Liver (tissue), 9 donors: Measurements from ENCODE around the gene CDKN1A. TPM values are rescaled to one million over a fixed set of nuclear protein-coding genes. Genes with fewer than 3 reads are reported as not detected.

Experiments
- DNase-seq: peaks from one replicate; pipeline ENCODE4 v3.0.0-alpha.2; 2017; ENCODE audit warnings: low spot score
- H3K27ac ChIP-seq, 2 donors: one replicate each; pipeline ENCODE4 v1.7.0; 2013; ENCODE audit warnings: inconsistent platforms in 2 of 2, low read length in 2 of 2, control low read depth in 1 of 2, low read depth in 1 of 2, mild to moderate bottlenecking in 1 of 2
- H3K27me3 ChIP-seq, 4 donors: one replicate each; pipeline versions ENCODE4 v1.6.1 to v1.7.0; 2013; ENCODE audit warnings: low read length in 3 of 4, inconsistent platforms in 1 of 4, mild to moderate bottlenecking in 1 of 4, moderate library complexity in 1 of 4; ENCODE audit not compliant: control insufficient read depth in 4 of 4, insufficient read depth in 4 of 4
- H3K36me3 ChIP-seq, 4 donors: one replicate each; pipeline versions ENCODE4 v1.6.1 to v1.7.0; 2013; ENCODE audit warnings: low read length in 3 of 4, mild to moderate bottlenecking in 3 of 4, low read depth in 1 of 4, moderate library complexity in 1 of 4; ENCODE audit not compliant: control insufficient read depth in 4 of 4, insufficient read depth in 3 of 4
- H3K4me1 ChIP-seq, 4 donors: one replicate each; pipeline versions ENCODE4 v1.6.1 to v1.7.0; 2013; ENCODE audit warnings: low read length in 3 of 4, mild to moderate bottlenecking in 3 of 4, moderate library complexity in 1 of 4; ENCODE audit not compliant: control insufficient read depth in 4 of 4, insufficient read depth in 4 of 4
- H3K4me3 ChIP-seq, 3 donors: one replicate each; pipeline versions ENCODE4 v1.6.1 to v1.7.0; 2013; ENCODE audit warnings: low read length in 3 of 3, control low read depth in 1 of 3, low read depth in 1 of 3, mild to moderate bottlenecking in 1 of 3
- H3K9ac ChIP-seq, 2 donors: one replicate each; pipeline ENCODE4 v1.7.0; 2013; ENCODE audit warnings: low read length in 2 of 2, mild to moderate bottlenecking in 2 of 2, moderate library complexity in 2 of 2, control low read depth in 1 of 2, low read depth in 1 of 2
- H3K9me3 ChIP-seq, 4 donors: one replicate each; pipeline versions ENCODE4 v1.6.1 to v1.7.0; 2013; ENCODE audit warnings: low read length in 3 of 4; ENCODE audit not compliant: control insufficient read depth in 4 of 4
- ATF3 ChIP-seq: IDR thresholded peaks from 2 replicates; pipeline ENCODE4 v1.6.1; 2016; ENCODE audit warnings: antibody characterized with exemption
- EGR1 ChIP-seq, 2 donors: IDR thresholded peaks; 2 replicates each; pipeline ENCODE4 v1.6.1; 2016 to 2018; ENCODE audit warnings: antibody characterized with exemption in 2 of 2, low read depth in 2 of 2
- FOXA1 ChIP-seq: IDR thresholded peaks from 2 replicates; pipeline ENCODE4 v1.6.1; 2016; ENCODE audit warnings: antibody characterized with exemption
- FOXA2 ChIP-seq: IDR thresholded peaks from 2 replicates; pipeline ENCODE4 v1.6.1; 2016; ENCODE audit warnings: antibody characterized with exemption
- GABPA ChIP-seq, 2 donors: IDR thresholded peaks in 1 of 2; conservative IDR thresholded peaks in 1 of 2; 2 replicates each; pipeline ENCODE4 v1.6.1; 2016; ENCODE audit warnings: antibody characterized with exemption in 2 of 2, mild to moderate bottlenecking in 1 of 2, moderate library complexity in 1 of 2
- HNF4G ChIP-seq: IDR thresholded peaks from 2 replicates; pipeline ENCODE4 v1.6.1; 2016; ENCODE audit warnings: antibody characterized with exemption
- JUND ChIP-seq, 2 donors: IDR thresholded peaks; 2 replicates each; pipeline ENCODE4 v1.6.1; 2016; ENCODE audit warnings: antibody characterized with exemption in 2 of 2
- MAX ChIP-seq: IDR thresholded peaks from 2 replicates; pipeline ENCODE4 v1.6.1; 2016; ENCODE audit warnings: antibody characterized with exemption
- NR2F2 ChIP-seq: IDR thresholded peaks from 2 replicates; pipeline ENCODE4 v1.6.1; 2016; ENCODE audit warnings: antibody characterized with exemption
- RAD21 ChIP-seq, 2 donors: IDR thresholded peaks; 2 replicates each; pipeline ENCODE4 v1.6.1; 2016; ENCODE audit warnings: antibody characterized with exemption in 2 of 2, mild to moderate bottlenecking in 2 of 2
- SP1 ChIP-seq: IDR thresholded peaks from 2 replicates; pipeline ENCODE4 v1.6.1; 2018; ENCODE audit warnings: antibody characterized with exemption, mild to moderate bottlenecking
- TAF1 ChIP-seq: conservative IDR thresholded peaks from 2 replicates; pipeline ENCODE4 v1.6.1; 2016; ENCODE audit warnings: antibody characterized with exemption, mild to moderate bottlenecking
- YY1 ChIP-seq: IDR thresholded peaks from 2 replicates; pipeline ENCODE4 v1.6.1; 2016; ENCODE audit warnings: antibody characterized with exemption, mild to moderate bottlenecking
- ZBTB33 ChIP-seq: IDR thresholded peaks from 2 replicates; pipeline ENCODE4 v1.6.1; 2016; ENCODE audit warnings: antibody characterized with exemption
- WGBS: extraction: QIAGEN DNeasy Blood & Tissue Kit; methylation state at CpG from one replicate; pipeline ENCODE4 v1.1.7; 2013; 5-methylcytosine and 5-hydroxymethylcytosine counted together
- polyA plus RNA-seq, 2 donors: library from polyadenylated mRNA; stranded (reverse) in 1 of 2; unstranded in 1 of 2; fragments of 200-250 nt in 1 of 2; fragments of >200 nt in 1 of 2; fragmentation: Nextera tagmentation in 1 of 2; extraction: Ambion mirVana in 1 of 2; gene quantifications; one replicate each; pipeline versions ENCODE4 v1.2.1 to v1.2.3, GENCODE V29; 2013 to 2015
- total RNA-seq, 2 donors: library from RNA; depleted of rRNA; stranded (reverse); fragments of >200 nt; gene quantifications; one replicate each; pipeline ENCODE4 v1.2.3, GENCODE V29; 2014
- TF ChIP-seq, protein P1 (sequence below): IDR thresholded peaks from 2 replicates; pipeline ENCODE4 v1.6.1; 2016; ENCODE audit warnings: antibody characterized with exemption, mild to moderate bottlenecking
- donor health status: healthy.
- donor health status: healthy.
- donor health status: healthy.
- donor health status: healthy.
- donor health status: healthy.

The CDKN1A gene
- total and polyA plus RNA-seq, 4 donors = 3.2 to 41.7 (median 20.5) TPM

DNA sequence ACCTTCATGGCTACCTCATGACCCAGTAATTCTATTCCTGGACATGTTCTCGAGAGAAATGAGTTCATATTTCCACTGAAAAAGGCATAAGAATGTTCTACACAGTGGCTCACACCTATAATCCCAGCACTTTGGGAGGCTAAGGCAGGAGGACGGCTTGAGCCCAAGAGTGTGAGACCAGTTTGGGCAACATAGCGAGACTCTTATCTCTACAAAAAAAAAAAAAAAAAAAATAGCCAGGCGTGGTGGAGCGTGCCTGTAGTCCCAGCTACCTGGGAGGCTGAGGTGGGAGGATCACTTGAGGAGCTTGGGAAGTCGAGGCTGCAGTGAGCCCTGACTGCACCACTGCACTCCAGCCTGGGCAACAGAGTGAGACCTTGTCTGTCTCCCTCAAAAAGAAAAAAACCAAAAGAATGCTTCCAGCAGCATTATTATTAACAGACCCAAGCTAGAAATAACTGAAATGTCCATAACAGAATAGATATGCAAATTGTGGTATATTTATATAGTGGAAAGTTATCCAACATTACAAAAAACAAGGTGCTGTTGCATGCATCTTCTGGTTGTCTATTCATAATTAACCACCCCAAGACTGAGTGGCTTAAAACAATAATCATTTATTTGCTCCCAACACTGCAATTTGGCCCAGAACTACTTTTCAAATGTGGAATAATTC is 9.7 kb downstream of the CDKN1A start:
- Histone ChIP-seq H3K27ac (no peak overlapping the region), H3K9ac (no peak overlapping the region), H3K4me1 (peaks cover 3 to 16% (median 9%) of the 10 kb centered on the region in 4 donors), H3K9me3 (no peaks in the 10 kb centered on the region), H3K36me3 (peaks cover 14 to 31% (median 22%) of the 10 kb centered on the region in 4 donors), H3K4me3 (no peak overlapping the region), H3K27me3 (peaks cover 0 to 5% (median 0%) of the 10 kb centered on the region in 4 donors)
- 92% methylated on average over 6 of the region's 6 CpGs for WGBS
- DNase-seq = no peak
- TF ChIP-seq TAF1 (no peak), JUND (IDR thresholded peaks at IDR 0.05) (no peak), MAX (no peak), RAD21 (IDR thresholded peaks at IDR 0.05) (no peak)

DNA sequence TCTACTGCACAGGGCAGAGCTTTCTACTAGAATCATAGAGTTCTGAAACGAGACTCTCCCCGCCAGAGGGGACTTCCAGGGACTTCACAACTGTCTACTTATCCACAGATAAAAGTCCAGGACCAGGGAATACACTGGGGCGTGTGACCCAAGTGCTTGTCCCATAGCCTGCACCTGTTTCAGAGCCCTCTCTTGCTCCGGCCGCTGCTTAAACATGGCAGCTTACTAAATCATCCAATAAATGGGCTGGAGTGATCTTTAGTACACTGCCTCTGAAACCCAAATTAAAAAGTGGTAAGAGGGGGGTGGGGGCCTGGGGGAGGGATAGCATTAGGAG is 10.2 kb downstream of the CDKN1A start:
- H3K9me3 ChIP-seq = no peaks in the 10 kb centered on the region
- no peak for TF ChIP-seq MAX
- TF ChIP-seq TAF1 = no peak
- no peak for TF ChIP-seq SP1
- TF ChIP-seq FOXA2 = no peak
- TF ChIP-seq, protein P1, sequence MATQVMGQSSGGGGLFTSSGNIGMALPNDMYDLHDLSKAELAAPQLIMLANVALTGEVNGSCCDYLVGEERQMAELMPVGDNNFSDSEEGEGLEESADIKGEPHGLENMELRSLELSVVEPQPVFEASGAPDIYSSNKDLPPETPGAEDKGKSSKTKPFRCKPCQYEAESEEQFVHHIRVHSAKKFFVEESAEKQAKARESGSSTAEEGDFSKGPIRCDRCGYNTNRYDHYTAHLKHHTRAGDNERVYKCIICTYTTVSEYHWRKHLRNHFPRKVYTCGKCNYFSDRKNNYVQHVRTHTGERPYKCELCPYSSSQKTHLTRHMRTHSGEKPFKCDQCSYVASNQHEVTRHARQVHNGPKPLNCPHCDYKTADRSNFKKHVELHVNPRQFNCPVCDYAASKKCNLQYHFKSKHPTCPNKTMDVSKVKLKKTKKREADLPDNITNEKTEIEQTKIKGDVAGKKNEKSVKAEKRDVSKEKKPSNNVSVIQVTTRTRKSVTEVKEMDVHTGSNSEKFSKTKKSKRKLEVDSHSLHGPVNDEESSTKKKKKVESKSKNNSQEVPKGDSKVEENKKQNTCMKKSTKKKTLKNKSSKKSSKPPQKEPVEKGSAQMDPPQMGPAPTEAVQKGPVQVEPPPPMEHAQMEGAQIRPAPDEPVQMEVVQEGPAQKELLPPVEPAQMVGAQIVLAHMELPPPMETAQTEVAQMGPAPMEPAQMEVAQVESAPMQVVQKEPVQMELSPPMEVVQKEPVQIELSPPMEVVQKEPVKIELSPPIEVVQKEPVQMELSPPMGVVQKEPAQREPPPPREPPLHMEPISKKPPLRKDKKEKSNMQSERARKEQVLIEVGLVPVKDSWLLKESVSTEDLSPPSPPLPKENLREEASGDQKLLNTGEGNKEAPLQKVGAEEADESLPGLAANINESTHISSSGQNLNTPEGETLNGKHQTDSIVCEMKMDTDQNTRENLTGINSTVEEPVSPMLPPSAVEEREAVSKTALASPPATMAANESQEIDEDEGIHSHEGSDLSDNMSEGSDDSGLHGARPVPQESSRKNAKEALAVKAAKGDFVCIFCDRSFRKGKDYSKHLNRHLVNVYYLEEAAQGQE = no peak
- no peak for TF ChIP-seq ZBTB33
- no peak for TF ChIP-seq HNF4G
- no peak for TF ChIP-seq NR2F2
- no peak for TF ChIP-seq YY1
- TF ChIP-seq EGR1 (IDR thresholded peaks at IDR 0.05; ENCODE audit: low read depth in 2 of 2) = no peak
- no peak for TF ChIP-seq ATF3
- no peak for TF ChIP-seq GABPA (IDR thresholded peaks at IDR 0.05 in 1 of 2, conservative IDR thresholded peaks at IDR 0.05 in 1 of 2)
- no peak for TF ChIP-seq JUND (IDR thresholded peaks at IDR 0.05)
- TF ChIP-seq FOXA1 = no peak
- TF ChIP-seq RAD21 (IDR thresholded peaks at IDR 0.05) = no peak
- 88% methylated on average over 5 of the region's 5 CpGs for WGBS
- no peak for DNase-seq
- H3K4me1 ChIP-seq = peaks cover 0 to 11% (median 6%) of the 10 kb centered on the region in 4 donors
- peaks cover 14 to 31% (median 22%) of the 10 kb centered on the region in 4 donors for H3K36me3 ChIP-seq
- H3K27me3 ChIP-seq = peaks cover 0 to 5% (median 0%) of the 10 kb centered on the region in 4 donors
- no peak overlapping the region for H3K27ac ChIP-seq
- no peak overlapping the region for H3K4me3 ChIP-seq
- H3K9ac ChIP-seq = no peak overlapping the region
